Measurements from ENCODE around the gene MAPK7.

Gene MAPK7

DNA sequence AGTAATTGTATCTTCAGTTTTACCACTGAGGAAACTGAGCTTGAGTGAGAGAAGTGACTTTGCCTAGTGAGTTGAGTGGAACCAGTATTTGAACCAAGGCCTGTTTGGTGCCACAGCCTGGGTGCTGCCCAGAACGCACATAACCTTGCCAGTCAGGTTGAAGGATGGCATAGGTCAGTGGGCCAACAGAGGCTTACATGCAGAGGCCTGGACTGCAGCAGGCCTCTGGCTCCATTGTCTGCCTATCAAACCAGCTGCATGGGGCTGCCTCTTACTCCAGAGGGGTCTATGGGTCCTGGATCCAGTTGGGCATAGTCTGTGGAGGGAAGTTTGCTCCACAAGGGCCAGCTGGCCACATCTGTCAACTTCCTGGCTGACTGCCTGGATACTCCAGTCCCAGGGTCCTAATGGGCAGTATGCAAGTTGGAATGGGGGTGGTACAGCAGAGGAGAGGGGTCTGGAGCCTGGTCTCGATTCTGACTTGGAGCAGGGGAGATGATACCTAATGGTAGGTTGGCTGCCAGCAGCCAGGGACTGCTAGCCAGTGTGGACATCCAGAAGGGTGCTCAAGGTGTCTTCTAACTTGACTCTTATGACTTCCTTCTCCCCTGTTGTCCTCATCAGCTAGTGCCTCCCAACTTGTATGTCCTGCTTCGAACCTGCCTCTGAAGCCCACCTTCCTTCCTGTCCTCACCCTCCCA is 21.6 kb downstream of the MAPK7 start:
- DNase-seq (ENCODE audit: low read depth, low spot score), result no peak

DNA sequence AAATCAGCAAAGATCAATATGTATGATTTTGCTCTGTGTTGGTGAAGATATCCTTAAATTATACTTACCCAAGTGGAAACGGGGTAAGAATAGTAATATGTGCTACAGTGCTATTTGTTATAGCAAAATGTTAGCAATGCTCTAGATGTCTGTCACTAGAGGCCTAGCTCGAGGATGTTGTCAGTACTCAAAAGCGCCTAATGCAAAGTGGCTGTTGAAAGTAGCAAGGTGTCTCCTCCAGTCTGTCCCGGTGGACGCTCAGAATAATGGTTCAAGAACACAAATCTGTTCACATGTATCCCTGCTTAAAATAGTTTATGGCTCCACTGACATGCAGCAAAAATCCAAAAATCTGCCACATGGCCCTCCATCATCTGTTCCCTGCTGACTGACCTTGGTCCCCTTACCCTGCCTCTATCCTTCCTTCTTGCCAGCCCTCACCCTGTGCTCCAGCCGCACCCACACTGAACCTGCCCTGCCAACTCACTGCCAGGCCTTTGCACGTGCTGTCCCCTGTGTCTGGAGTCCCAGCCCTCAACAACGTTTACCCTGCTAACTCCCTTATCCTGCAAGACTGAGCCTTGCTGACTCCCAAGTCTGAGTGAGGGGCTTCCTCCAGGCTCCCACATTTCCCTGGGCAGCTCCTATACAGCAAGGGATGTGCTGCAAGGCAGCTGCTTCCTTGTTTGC is 23.2 kb downstream of the MAPK7 start:
- no peak for DNase-seq (ENCODE audit: low read depth, low spot score)

DNA sequence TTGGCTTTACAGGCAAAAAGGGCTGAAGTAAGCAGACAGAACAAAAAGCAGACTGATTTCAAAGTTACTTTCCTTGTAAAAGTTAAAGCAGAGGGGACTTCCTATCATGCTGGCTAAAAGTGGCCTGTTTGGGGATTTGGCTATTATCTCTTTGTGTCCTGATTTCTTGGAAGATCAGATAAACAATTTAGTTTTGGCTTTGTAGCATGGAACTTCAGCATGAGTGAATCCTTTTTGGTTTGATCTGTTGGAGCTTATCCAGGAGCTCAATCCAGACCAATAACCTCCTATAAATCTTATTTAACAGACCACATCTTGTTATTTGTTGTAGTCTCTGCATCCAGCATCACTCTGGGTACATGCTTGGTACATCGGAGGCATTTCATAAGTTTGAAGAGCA is 23.9 kb downstream of the MAPK7 start:
- no peak for DNase-seq (ENCODE audit: low read depth, low spot score)

DNA sequence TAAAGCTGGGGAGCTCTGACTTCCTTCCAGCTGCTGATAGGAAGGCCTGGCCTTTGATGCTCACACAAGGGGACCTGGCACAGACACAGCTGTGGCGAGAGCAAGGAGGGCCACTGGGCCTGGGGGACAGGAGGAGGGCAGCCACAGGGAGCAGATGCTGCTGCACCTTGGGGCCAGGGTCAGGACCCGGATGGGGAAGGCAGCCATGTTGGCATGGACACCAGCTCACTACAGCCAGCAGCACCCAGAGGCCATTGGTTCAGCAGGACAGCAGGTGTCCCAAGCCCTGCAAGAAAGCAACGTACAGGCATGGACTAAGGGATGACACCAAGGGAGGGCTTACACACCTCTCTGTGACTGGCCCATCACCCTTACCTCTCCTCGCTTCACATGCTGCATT is 24.7 kb downstream of the MAPK7 start:
- no peak for DNase-seq (ENCODE audit: low read depth, low spot score)

DNA sequence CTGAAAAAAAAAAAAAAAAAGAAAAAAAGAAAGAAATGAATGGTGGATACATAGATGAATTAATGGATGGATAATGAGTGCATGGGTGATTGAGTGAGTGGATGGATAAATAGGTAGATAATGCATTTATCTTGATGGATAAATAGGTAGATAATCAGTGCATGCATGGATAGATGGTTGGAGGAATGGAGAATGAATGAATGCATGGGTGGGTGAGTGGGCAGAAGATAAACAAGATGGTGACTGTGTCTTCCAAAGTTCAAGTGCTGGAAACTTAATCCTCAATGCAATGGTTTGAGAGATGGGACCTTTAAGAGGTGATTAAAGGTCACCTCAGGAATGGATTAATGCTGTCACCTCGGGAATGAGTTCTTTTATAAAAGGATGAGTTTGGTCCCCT is 26.0 kb downstream of the MAPK7 start:
- no peak for DNase-seq (ENCODE audit: low read depth, low spot score)

DNA sequence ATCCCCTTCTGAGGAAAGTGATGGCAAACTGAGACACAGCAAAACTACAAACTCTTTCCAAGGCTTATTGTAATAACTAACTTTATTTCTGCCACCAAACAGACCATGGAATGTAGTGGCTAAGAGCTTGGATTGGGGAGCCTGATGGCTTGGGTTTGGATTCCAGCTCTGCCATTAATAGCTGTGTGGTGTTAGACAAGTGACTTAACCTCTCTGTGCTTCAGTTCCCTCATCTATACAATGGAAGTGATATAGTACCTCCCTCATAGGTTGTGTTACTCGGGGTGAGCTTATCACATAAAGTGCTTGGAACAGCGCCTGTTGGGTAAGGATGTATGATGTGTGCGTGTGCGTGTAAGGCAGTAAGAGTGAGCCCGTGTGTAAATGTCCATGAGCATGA is 26.8 kb downstream of the MAPK7 start:
- DNase-seq (ENCODE audit: low read depth, low spot score), result no peak

DNA sequence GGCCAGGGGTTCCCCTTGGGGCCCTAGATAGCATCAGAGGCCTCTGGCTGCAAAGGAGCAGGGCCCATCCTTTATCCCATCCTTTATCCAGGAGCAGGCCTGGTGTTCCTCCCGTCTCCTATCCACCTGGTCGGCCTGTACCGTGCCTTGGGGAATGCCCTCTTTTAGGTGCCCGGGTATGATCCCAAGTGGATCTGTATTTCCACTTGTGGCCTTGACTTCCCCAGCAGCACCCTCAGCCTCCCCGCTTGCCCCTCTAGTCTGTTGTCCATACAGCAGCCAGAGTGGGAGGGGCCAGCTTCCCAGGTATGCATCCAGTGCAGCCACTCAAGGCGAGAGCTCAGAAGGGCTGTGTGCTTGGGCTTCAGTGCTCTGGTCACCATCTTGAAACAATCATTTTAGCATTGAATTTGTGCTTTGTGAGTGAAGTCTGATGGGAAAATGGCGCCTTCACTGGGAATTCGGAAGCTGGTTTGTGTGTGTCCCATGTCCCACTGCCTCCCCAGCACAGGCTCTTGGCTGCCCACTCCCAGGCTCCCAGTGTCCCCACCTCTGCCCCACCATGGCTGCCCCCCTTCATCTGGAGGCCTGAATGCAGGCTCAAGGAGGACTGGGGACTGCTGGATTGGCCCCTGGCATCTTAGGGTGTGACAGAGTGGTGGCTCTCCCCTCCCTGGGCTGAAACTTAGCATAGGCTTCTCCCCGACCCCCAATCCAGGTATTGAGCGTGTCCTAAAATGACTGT is 29.5 kb downstream of the MAPK7 start:
- DNase-seq (ENCODE audit: low read depth, low spot score), result no peak

DNA sequence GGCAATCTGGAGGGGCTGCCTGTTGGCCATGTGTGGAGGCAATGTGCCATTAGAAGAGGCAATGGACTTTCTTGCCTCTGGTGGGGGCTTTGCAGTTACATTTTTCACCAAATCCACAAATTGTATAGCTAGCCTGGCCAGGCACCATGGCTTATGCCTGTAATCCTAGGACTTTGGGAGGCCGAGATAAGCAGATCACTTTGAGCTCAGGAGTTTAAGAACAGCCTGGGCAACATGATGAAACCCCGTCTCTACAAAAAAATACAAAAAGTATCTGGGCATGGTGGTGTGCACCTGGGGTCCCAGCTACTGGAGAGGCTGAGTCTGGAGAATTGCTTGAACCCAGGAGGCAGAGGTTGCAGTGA is 30.0 kb downstream of the MAPK7 start:
- DNase-seq (ENCODE audit: low read depth, low spot score), result no peak

DNA sequence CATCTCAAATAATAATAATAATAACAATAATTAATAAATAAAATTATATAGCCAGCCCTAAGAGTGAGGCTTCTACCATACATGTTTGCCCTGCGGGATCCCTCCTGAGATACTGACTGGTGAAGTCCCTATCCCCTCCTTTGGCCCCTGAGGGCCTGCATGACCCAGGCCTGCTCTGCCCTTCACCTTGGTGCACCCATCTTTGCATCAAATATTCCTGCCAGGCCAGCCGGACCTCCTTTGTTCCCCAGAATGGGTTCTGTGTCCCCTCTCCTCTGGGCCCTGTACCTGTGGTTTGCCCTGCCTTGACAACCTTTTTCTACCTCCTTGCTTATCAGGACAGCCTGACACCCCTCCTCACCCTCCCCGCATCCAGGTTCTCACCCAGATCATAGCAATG is 30.8 kb downstream of the MAPK7 start:
- DNase-seq (ENCODE audit: low read depth, low spot score), result no peak

DNA sequence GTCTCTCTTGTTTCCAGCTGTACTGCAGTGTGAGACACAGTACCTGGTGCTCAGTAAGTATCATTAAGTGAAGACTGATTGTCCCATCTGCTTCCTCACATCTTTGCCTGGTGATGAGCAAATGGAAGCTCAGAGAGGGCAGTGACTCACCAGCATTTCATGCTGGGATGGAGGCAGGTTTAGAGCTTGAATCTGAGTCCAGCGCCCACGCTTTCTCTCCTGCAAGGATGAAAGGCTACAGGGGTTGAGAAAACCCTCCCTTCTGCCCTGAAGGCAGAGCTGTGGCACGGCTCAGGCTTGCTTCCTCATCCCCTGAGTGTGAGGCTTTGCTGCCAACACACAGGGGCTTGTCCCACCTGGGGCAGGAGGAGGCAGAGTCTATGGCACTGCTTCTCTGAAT is 31.2 kb downstream of the MAPK7 start:
- no peak for DNase-seq (ENCODE audit: low read depth, low spot score)

DNA sequence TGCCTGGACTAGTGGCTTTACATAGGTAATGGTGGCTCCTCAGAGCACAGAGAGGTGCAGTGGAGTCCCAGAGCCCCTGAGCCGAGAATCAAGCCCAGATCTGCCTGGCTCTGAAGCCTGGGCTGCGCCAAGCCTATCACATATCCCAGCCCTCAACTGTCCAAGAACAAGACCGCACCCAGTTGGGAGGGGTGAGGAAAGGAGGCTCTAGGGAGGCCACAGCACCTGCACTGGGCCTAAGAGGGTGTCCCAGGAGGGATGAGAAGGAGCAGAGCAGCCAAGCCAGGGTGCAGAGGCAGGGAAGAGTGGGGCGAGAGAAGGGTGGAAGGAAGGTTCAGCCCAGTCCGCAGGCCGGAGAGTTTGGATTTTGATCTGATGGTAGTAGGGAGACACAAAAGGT is 31.8 kb downstream of the MAPK7 start:
- DNase-seq (ENCODE audit: low read depth, low spot score), result no peak

DNA sequence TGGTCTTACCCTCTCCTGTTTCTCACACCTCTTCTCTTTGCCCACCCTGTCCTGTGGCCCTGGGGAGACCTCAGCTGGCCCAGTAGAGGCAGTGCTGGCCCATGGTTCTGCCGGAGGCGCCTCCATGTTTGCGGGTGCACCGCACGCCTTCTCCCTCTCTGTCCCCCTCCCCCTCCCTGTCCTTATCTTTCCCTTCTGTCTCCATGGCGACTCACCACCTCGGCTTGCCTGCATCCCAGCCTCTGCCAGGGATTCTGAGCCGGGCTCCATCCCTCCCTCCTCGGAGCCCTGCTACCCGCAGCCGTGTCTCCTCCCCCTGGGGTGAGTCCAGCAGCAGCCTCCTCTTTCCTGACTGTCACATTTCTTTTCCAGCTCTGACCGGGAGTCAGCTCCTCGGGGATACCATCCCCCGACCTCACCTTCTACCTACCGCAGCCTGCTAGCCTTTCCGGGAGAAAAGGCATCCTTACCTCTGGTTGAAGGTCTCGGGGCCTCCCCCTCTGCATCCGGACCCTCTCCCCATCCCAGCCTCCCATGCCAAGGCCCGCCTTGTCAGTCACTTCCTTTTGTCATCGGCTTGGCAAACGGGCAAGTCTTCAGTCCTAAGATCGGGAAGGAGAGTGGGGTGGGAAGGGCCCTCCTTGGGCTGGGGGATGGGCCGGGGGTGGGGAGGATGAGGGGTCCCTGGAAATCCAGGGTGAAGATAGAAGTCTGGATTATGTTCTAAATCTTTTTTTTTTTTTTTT is 32.8 kb downstream of the MAPK7 start, which contains the start of gene RNF112:
TSS of gene RNF112 (plus strand) at position 358 of the 746 bp plus-strand sequence. CDS start at position 535, 177 bp downstream.
- no peak for DNase-seq (ENCODE audit: low read depth, low spot score)

DNA sequence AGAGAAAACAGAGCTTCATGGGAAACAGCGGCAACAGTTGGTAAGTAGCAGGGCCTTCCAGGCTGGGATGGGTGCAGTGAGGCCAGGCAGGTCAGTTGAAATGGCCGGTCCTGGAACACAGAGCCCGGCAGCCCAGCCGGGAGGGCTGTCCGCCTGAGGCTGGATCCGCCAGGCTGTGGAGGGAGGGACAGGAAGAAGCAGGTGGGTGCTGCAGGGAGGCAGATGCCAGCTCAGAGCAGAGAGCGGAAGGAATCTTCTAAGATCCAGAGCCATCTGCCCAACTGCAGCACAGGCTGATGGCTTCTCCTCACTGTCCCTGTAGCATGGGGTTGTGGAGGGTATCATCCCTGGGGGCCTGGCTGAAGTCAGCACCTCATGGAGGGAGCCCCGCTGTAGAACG is 33.3 kb downstream of the MAPK7 start:
- no peak for DNase-seq (ENCODE audit: low read depth, low spot score)

DNA sequence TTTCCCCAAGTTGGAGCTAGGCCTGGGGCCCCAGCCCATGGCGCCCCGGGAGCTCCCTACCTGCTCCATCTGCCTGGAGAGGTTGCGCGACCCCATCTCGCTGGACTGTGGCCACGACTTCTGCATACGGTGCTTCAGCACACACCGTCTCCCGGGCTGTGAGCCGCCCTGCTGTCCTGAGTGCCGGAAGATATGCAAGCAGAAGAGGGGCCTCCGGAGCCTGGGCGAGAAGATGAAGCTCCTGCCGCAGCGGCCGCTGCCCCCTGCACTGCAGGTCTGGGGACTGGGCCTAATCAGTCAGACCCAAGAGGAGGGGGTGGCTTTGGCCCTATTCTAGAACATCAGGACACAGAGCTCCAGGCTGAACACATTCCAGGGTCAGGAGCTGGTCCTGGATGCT is 34.2 kb downstream of the MAPK7 start:
- DNase-seq (ENCODE audit: low read depth, low spot score), result no peak

DNA sequence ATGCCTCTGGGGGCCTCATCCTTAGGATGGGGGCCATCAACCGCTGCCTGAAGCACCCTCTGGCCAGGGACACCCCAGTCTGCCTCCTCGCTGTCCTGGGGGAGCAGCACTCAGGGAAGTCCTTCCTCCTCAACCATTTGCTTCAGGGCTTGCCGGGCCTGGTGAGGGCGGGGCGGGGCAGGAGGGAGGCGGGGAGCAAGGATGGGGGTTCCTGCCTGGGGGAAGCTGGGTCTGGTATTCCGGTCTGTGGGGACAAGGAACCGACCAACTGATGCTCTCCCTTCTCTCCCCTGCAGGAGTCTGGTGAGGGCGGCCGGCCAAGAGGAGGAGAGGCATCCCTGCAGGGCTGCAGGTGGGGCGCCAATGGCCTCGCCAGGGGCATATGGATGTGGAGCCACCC is 34.7 kb downstream of the MAPK7 start:
- DNase-seq (ENCODE audit: low read depth, low spot score), result no peak

DNA sequence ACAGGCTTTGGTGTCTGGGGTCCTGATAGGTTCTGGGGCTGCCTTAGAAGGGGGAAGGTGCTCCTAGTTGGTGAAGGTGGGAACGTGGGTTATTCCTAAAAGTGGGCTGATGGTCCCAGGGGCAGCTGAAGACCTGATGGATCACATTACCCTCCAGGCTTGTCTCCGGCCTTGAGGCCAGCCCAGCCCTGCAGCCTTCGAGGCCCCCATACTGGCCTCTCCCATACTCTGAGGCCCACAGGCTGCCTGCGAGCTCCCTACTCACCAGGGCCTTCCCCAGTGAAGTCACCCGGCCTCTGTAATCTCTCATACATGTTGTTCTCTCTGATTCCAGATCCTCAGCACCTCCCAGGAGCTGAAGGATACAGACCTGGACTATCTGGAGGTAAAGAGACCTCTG is 35.5 kb downstream of the MAPK7 start:
- DNase-seq (ENCODE audit: low read depth, low spot score), result no peak

DNA sequence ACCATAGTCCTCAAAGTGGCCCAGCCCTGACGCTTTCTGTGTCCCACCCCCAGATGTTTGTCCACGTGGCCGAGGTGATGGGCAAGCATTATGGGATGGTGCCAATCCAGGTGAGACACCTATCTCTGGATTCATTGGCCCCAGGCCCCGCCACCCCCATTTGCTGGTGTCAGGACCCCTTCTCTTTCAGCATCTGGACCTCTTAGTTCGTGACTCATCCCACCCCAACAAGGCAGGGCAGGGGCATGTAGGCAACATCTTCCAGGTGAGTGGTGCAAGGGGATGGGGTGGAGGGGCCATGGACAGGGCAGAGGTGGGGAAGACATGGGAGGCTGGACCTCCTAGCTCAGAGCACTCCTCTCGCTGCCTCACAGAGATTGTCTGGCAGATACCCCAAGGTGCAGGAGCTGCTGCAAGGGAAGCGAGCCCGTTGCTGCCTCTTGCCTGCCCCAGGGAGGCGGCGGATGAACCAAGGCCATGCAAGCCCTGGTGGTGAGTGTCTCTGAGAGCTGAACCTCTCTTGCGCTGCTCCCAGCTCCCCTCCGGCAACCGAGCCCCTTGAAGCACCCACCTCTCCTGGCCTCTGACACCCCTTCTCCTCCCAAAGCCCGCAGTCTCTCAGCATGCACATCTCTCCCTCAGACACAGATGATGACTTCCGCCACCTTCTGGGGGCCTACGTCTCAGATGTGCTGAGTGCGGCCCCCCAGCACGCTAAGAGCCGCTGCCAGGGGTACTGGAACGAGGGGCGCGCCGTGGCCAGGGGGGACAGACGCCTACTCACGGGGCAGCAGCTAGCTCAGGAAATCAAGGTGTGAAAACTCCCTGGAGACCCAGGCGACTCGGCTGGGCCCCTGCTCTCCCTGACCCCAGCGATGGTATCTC is 36.3 kb downstream of the MAPK7 start:
- DNase-seq (ENCODE audit: low read depth, low spot score), result no peak

DNA sequence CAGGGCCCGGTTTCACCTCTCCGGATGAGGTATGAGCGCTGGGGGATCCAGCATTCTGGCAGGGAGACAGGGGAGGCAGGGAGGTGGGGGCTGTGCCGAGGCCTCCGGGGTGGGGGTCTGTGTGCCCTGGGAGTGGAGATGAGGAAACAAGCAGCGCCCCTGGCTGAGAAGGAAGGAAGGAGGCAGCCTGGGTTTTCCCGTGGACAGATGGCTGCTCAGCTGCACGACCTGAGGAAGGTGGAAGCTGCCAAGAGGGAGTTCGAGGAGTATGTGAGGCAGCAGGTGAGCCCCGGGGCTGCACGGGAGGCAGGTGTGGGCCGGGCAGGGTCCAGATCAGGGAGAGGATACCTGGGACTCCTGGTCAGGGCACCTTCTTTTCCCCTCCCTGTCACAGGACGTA is 37.0 kb downstream of the MAPK7 start:
- DNase-seq (ENCODE audit: low read depth, low spot score), result no peak

DNA sequence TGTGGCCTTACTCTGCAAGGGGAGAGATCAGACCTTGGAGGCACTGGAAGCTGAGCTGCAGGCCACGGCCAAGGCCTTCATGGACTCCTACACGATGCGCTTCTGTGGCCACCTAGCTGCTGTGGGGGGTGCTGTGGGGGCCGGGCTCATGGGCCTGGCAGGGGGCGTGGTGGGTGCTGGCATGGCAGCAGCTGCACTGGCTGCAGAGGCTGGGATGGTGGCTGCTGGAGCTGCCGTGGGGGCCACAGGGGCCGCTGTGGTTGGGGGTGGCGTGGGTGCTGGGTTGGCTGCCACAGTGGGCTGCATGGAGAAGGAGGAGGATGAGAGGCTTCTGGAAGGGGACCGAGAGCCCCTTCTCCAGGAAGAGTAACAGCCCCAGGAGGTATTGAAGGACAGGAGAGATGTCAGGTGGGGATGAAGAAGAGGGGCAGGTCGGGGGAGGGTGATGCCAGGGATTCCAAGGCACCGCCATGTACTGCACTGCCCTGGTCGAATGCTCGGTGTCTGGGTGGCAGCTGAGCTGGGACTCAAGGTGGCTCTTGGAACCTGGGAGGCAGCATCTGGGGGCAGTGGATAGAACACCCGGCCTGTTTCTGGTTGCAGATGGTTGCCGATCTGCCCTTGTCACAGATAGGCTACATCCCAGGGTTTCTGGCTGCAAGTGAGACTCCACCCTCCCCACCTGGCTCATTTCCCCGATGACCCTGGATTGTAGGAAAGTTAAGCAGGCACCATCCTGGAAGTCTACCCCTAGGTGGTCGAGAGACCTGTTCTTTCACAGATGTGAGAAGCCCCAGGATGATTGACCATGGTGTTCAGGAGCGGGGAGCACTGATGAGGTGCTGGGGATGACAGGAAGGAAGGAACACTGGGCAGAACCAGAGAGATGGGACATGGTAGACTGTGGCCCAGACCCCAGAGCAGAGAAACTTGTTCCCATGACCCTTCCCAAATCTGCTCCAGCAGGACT is 37.8 kb downstream of the MAPK7 start:
- DNase-seq (ENCODE audit: low read depth, low spot score), result no peak

DNA sequence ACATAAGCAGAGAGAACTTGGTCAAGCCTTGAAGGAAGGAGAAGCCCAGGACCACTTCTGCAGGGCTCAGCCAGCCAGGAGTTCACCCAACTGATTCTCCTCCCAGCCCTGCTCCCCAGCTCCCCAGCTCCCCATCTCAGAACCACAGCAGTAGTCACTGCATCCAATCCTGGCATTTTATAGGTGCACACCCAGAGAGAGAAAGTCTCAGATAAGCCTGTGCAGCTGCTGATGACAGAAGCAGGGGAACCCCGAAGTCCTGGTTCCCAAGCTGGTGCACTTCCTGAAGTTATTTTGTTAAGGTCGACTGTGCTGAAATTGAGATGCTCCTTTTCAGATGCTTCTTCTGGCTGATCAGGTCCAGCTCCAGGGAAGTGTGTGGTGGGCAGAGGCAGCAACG is 39.3 kb downstream of the MAPK7 start:
- DNase-seq (ENCODE audit: low read depth, low spot score), result no peak
